Ishikawa (cell line): Measurements from ENCODE around the gene PRRC2B.

Source experiments
- CREB1 ChIP-seq: IDR thresholded peaks from 2 replicates; pipeline ENCODE4 v1.6.1; 2012; ENCODE audit warnings: low read depth
- EGR1 ChIP-seq: IDR thresholded peaks from 2 replicates; pipeline ENCODE4 v1.6.1; 2012
- EP300 ChIP-seq: IDR thresholded peaks from 2 replicates; pipeline ENCODE4 v1.6.1; 2012; ENCODE audit warnings: borderline replicate concordance
- FOXM1 ChIP-seq: IDR thresholded peaks from 2 replicates; pipeline ENCODE4 v1.6.1; 2012; ENCODE audit warnings: low read depth, borderline replicate concordance
- MAX ChIP-seq: IDR thresholded peaks from 2 replicates; pipeline ENCODE4 v1.6.1; 2012
- RAD21 ChIP-seq: IDR thresholded peaks from 2 replicates; pipeline ENCODE4 v1.6.1; 2012; ENCODE audit warnings: low read depth
- REST ChIP-seq: IDR thresholded peaks from 2 replicates; pipeline ENCODE4 v1.6.1; 2012; ENCODE audit warnings: low read depth, mild to moderate bottlenecking
- TAF1 ChIP-seq: IDR thresholded peaks from 2 replicates; pipeline ENCODE4 v1.6.1; 2012; ENCODE audit warnings: low read depth, mild to moderate bottlenecking
- TCF12 ChIP-seq: IDR thresholded peaks from 2 replicates; pipeline ENCODE4 v1.6.1; 2012; ENCODE audit warnings: low read depth
- TEAD4 ChIP-seq: IDR thresholded peaks from 2 replicates; pipeline ENCODE4 v1.6.1; 2012
- USF1 ChIP-seq: IDR thresholded peaks from 2 replicates; pipeline ENCODE4 v1.6.1; 2012
- YY1 ChIP-seq: IDR thresholded peaks from 2 replicates; pipeline ENCODE4 v1.6.1; 2012; ENCODE audit warnings: low read depth
- ZBTB7A ChIP-seq: IDR thresholded peaks from 2 replicates; pipeline ENCODE4 v1.6.1; 2012; ENCODE audit warnings: low read depth

GRCh38 chr9:131473198-131473885, 79.5 kb downstream of the PRRC2B start:
- TF ChIP-seq TAF1 (no peak), MAX (no peak), CREB1 (no peak), ZBTB7A (no peak), EP300 (no peak), RAD21 (no peak), REST (no peak), EGR1 (no peak), YY1 (no peak), USF1 (no peak), TEAD4 (no peak), TCF12 (no peak), FOXM1 (no peak)
